MM.1S (cell line): ENCODE data around the gene JMJD6.
"Not testable (repeated sequence)": the region's sequence is repeated elsewhere in the genome, so short reads cannot be mapped to it uniquely, and the experiment has no call there.

ENCODE experiments used
- CTCF ChIP-seq: fragments of 300-600 bp; sonication (generic); IDR thresholded peaks from 2 replicates; pipeline ENCODE4 v1.5.1; 2016; ENCODE audit warnings: antibody characterized with exemption, low read length, mixed read lengths
- EZH2phosphoT487 ChIP-seq: fragments of 300-600 bp; sonication (generic); IDR thresholded peaks from 2 replicates; pipeline ENCODE4 v1.6.1; 2018; ENCODE audit warnings: antibody characterized with exemption, low read length

GRCh38 chr17:76739568-76740115 lies 13.2 kb upstream of the JMJD6 start:
- not testable (repeated sequence) for TF ChIP-seq CTCF, EZH2phosphoT487
